ENCODE data around the gene FXYD2.

DNA sequence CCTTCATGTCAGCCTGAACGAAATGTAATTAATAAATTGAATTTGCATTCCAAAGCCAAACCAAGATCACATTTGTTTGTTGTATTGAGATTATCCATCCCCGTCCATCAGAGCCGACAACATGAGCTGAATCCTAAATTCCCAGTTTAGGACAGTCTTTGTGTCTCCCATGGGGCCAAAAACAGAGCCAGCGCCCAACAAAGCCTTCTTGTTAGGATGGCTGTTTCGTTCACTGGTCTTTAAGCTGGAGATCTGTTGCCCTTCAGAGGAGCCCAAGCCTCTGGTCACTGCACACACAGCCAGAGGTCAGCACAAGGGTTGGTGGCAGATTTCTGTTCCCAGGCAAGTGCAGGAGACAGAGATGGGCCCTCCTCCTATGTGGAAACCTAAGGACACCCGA, 53.3 kb downstream of the FXYD2 start:
- TF ChIP-seq GATA2 (IDR thresholded peaks at IDR 0.05; ENCODE audit: low read depth, low read length) (no peak), GATA3 (IDR thresholded peaks at IDR 0.05; ENCODE audit: low read depth, low read length) (no peak)

Measured in SH-SY5Y (cell line).